WI38 (cell line): Measurements from ENCODE around the gene RHOBTB3.

ENCODE experiments used
- H3K4me3 ChIP-seq: 2 replicates; pipeline ENCODE4 v1.5.1; 2011; ENCODE audit warnings: low read depth, mild to moderate bottlenecking, control low read depth, low read length
- TF ChIP-seq, protein P1 (sequence below): IDR thresholded peaks from 2 replicates; pipeline ENCODE4 v1.5.1; 2012; ENCODE audit warnings: low read depth, mild to moderate bottlenecking, control low read depth, low read length

RHOBTB3 gene

DNA sequence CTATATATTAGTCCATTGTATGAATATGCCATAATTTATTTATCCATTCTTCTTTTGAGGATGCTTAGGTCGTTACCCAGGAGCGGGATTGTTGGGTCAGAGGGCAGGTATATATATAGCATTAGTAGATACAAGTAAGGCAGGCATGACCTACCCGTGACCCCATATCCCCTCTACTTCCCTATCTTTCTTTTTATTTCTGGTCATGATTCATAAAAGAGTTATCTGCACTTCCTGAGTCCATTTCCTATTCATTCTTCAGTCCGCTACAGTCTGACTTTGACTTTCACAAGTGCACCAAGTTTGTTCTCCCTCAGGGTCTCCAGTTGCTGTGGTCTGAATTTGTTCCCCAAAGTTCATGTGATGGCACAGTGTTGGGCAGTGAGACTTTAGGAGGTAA is 6.9 kb downstream of the RHOBTB3 start:
- TF ChIP-seq, protein P1, sequence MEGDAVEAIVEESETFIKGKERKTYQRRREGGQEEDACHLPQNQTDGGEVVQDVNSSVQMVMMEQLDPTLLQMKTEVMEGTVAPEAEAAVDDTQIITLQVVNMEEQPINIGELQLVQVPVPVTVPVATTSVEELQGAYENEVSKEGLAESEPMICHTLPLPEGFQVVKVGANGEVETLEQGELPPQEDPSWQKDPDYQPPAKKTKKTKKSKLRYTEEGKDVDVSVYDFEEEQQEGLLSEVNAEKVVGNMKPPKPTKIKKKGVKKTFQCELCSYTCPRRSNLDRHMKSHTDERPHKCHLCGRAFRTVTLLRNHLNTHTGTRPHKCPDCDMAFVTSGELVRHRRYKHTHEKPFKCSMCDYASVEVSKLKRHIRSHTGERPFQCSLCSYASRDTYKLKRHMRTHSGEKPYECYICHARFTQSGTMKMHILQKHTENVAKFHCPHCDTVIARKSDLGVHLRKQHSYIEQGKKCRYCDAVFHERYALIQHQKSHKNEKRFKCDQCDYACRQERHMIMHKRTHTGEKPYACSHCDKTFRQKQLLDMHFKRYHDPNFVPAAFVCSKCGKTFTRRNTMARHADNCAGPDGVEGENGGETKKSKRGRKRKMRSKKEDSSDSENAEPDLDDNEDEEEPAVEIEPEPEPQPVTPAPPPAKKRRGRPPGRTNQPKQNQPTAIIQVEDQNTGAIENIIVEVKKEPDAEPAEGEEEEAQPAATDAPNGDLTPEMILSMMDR = no peak
- no peak overlapping the region for H3K4me3 ChIP-seq

- TF ChIP-seq, protein P1 = no peak
- no peak overlapping the region for H3K4me3 ChIP-seq
These were observed 7.7 kb downstream of the RHOBTB3 start for GRCh38 chr5:95738834-95739233.

DNA sequence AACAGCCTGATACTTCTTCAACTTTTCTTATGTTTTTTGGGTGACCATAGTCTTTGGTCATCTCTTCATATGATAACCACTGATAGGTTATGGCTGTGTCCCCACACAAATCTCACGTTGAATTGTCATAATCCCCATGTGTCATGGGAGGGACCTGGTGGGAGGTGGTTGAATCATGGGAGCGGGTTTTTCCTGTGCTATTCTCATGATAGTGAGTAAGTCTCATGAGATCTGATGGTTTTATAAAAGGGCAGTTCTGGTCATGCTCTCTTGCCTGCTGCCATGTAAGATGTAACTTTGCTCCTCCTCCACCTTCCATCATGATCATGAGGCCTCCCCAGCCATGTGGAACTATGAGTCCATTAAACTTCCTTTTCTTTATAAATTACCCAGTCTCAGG is 8.7 kb downstream of the RHOBTB3 start:
- TF ChIP-seq, protein P1 = no peak
- H3K4me3 ChIP-seq = no peak overlapping the region

GRCh38 chr5:95741458-95741857 is 10.3 kb downstream of the RHOBTB3 start:
- no peak overlapping the region for H3K4me3 ChIP-seq
- TF ChIP-seq, protein P1 = no peak

DNA sequence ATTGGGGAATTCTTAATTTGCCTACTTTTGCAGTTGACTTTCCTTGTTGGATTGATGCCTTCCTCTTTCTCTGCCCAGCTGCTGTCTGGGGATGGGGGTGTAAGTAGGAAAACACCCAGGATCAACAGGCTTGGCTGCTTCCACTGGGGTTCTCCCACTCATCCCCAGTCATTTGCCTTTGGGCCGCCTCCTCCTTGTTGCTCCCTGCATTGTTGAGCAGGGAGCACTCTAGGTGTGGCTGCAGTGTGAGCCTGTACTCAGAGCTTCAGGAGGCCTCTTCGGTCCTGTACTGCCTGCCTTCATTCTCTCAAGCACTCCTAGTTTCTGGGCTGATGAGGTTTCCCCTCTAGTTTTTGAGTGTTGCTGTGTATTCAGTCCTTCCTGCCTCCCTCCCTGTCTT is 12.1 kb downstream of the RHOBTB3 start:
- TF ChIP-seq, protein P1 = no peak
- H3K4me3 ChIP-seq = no peak overlapping the region

- H3K4me3 ChIP-seq = no peak overlapping the region
- TF ChIP-seq, protein P1 = no peak
These were observed 12.7 kb downstream of the RHOBTB3 start for GRCh38 chr5:95743877-95744276.

DNA sequence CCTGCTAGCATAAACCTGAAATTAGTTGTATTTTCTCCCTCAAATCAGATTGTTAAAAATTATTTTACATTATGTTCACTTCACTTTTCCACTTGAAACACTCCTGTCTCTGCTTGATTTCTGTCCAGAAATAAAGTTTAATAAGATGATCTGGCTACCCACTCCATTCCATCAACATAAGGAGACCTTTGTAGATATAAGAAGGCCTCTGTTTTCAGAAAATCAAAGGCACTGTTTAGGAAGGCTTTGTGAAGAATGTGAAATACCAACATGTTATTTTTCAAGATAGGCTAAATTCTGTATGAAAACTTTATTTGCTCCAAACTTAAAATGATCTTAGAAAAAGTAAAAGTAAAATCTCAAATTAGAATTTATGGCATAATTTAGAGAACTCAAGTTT is 15.1 kb downstream of the RHOBTB3 start:
- H3K4me3 ChIP-seq = no peak overlapping the region
- TF ChIP-seq, protein P1 = no peak
